ENCODE results near the gene RPGR. TPM values are rescaled to one million over a fixed set of nuclear protein-coding genes. Genes with fewer than 3 reads are reported as not detected.
A peak's percentile ranks its signal among the peaks of the same experiment; 100 is the strongest.

Gene RPGR
- total and polyA plus RNA-seq, 3 donors from 2014 or later, result 8.0 to 25.6 (median 21.0) TPM

DNA sequence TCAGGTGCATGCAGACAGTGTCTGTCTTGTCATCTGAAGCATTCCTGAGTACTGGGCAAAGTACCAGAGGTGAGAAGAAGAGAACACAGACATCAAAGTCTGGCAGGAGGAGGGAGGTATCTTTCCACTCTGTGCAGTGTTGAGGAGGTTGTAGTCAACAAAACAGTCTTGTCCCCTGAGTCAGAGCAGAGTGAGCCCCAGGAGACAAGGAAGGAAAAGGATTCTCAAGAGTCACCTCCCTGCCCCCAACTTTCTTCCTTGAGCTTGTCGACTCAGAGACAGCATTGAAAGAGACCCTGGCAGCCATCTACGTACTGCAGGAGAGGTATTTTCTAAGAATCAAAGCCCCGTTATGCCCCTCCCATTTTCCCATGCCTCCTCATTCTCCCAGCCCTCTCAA, 102.2 kb downstream of the RPGR start:
- intact Hi-C loops (cut with DNase I; ENCODE audit: low total_unique reads), result no loop called here
- H3K36me3 ChIP-seq (ENCODE audit: low read depth, missing control alignments), result no peaks in the 10 kb centered on the region
- H3K9me3 ChIP-seq, result no peaks in the 10 kb centered on the region
- no peak overlapping the region for H3K4me3 ChIP-seq
- no peaks in the 10 kb centered on the region for H3K27me3 ChIP-seq
- TF ChIP-seq, protein P1, sequence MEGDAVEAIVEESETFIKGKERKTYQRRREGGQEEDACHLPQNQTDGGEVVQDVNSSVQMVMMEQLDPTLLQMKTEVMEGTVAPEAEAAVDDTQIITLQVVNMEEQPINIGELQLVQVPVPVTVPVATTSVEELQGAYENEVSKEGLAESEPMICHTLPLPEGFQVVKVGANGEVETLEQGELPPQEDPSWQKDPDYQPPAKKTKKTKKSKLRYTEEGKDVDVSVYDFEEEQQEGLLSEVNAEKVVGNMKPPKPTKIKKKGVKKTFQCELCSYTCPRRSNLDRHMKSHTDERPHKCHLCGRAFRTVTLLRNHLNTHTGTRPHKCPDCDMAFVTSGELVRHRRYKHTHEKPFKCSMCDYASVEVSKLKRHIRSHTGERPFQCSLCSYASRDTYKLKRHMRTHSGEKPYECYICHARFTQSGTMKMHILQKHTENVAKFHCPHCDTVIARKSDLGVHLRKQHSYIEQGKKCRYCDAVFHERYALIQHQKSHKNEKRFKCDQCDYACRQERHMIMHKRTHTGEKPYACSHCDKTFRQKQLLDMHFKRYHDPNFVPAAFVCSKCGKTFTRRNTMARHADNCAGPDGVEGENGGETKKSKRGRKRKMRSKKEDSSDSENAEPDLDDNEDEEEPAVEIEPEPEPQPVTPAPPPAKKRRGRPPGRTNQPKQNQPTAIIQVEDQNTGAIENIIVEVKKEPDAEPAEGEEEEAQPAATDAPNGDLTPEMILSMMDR (IDR thresholded peaks at IDR 0.05), result no peak
- no peak for TF ChIP-seq POLR2A (IDR thresholded peaks at IDR 0.05)
- DNase-seq, result no peak
- H3K27ac ChIP-seq, result no peak overlapping the region
- WGBS, 2 donors, result 50 to 61% methylated on average over 3 of the region's 3 CpGs
- H3K4me1 ChIP-seq, result no peaks in the 10 kb centered on the region

DNA sequence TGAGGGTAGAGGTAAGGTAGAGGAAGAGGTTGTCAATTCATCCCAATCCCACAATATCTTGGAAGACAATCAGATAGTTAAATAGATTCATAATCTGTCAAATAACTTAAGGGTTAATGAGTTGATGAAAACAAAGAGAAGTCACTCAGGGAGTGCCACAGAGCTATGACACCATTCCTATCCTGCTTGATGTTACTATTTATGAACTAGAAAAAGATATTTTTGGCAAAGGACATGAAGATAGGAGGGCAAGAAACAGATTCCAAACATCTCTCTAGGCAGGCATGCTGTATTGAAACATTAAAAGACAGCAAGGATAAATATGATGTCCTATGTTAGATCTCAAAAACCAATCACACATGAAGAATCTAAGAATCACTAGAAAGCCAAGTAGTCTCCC, 103.1 kb downstream of the RPGR start:
- no peak overlapping the region for H3K27ac ChIP-seq
- H3K27me3 ChIP-seq, result no peaks in the 10 kb centered on the region
- DNase-seq, result no peak
- no peaks in the 10 kb centered on the region for H3K9me3 ChIP-seq
- no peak overlapping the region for H3K4me3 ChIP-seq
- no peaks in the 10 kb centered on the region for H3K4me1 ChIP-seq
- H3K36me3 ChIP-seq (ENCODE audit: low read depth, missing control alignments), result no peaks in the 10 kb centered on the region
- TF ChIP-seq, protein P1 (IDR thresholded peaks at IDR 0.05), result no peak
- no peak for TF ChIP-seq POLR2A (IDR thresholded peaks at IDR 0.05)
- intact Hi-C loops (cut with DNase I; ENCODE audit: low total_unique reads), result no loop called here

DNA sequence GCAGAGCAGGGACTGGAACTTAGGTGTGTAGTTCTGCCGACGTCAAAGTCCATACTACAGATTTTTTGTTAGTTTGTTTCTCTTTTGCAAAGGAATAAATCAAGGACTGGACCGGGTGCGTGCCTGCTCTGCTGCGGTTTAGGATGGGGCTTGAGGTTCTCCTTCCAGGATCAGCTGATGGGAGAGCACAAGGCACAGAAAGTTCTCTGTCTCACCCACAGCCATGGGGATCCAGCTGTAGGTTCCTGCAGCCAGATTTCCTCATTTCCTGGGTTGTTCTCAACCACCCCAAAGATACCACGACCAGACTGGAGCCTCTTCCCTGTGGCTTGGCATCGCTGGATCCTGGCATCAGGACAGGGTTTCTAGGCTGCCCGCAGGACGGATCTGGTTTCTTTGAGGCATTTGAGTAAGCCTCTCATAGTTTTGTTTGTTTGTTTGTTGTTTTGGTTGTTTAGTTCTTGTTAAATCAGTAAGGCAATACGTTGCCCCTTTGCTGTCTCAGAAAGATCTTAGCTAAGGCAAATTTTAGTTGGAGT, 105.8 kb downstream of the RPGR start:
- intact Hi-C loops (cut with DNase I; ENCODE audit: low total_unique reads), result no loop called here
- no peaks in the 10 kb centered on the region for H3K36me3 ChIP-seq (ENCODE audit: low read depth, missing control alignments)
- no peaks in the 10 kb centered on the region for H3K4me1 ChIP-seq
- H3K27me3 ChIP-seq, result no peaks in the 10 kb centered on the region
- TF ChIP-seq, protein P1 (IDR thresholded peaks at IDR 0.05), result no peak
- TF ChIP-seq POLR2A (IDR thresholded peaks at IDR 0.05), result no peak
- H3K4me3 ChIP-seq, result no peak overlapping the region
- no peaks in the 10 kb centered on the region for H3K9me3 ChIP-seq
- H3K27ac ChIP-seq, result no peak overlapping the region
- DNase-seq, result no peak
- 29 to 34% methylated on average over 5 to 10 of the region's 10 CpGs for WGBS, 2 donors

DNA sequence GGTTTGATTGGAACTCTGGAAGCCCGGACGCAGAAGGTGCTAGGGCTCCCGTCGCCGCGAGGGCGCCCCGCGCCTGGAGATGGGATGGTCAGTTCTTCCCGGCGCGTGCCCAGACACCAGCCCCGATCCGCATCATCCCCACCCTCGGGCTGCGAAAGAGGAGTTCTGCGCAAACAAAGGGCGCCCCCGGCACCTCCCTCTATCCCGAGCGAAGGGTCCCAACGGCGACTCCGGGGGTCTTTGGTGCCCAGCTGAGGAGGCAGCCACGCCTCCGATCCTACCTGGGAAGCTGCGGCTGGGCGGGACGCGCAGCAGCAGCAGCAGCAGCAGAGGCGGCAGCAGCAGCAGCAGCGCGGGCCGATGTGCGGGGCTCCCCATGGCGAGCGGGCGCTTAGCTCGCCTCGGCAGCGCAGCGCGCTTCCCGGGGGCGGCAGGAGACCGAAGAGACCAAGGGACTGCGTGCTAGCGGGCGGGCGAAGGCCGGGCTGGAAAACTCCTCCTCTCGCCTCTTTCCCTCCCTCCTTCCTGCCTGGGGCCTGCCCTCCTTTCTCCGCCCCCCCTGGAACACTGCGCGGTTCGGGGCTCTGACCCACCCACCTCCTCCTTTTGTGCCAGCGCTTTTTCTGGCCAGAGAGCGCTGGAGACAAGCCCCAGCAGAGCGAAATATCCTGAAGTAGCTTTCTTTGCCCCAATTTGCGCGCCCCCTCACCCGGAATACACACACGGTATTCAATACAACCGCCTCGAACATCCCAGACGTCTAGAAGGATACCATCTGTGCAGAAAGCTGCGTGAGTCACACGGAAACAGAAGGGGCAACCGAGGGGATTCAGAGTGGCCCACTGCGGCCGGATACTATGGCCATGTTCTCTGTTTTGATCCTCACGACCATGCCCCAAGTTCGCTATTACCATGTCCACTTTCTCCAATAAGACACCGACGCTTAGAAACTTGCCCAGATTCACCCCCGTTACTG, 106.6 kb downstream of the RPGR start, which contains the start of gene SRPX:
SRPX (minus strand) TSS at position 457 of the 976 bp plus-strand sequence; CDS start at position 378, 79 bp downstream.
- H3K27me3 ChIP-seq, result no peaks in the 10 kb centered on the region

More for the DNA sequence above, 106.6 kb downstream of the RPGR start, which contains the start of gene SRPX:
- intact Hi-C loops (cut with DNase I; ENCODE audit: low total_unique reads), result no loop called here
- no peak for TF ChIP-seq POLR2A (IDR thresholded peaks at IDR 0.05)
- TF ChIP-seq, protein P1 (IDR thresholded peaks at IDR 0.05), result no peak
- H3K27ac ChIP-seq, result no peak within 1 kb of the TSS
- H3K36me3 ChIP-seq (ENCODE audit: low read depth, missing control alignments), result no peaks in the 10 kb centered on the region
- 4 to 9% methylated on average over 17 to 49 of the region's 76 CpGs for WGBS, 2 donors
- DNase-seq, result peak; percentile 21
- no peaks in the 10 kb centered on the region for H3K4me1 ChIP-seq
- H3K4me3 ChIP-seq, result peak within 1 kb of the TSS; percentile 45 to 58
- no peaks in the 10 kb centered on the region for H3K9me3 ChIP-seq

Data from testis (tissue), 3 donors.